Peyer's patch (tissue), 4 donors: ENCODE results near the gene MSI2.

Experiments used
- CTCF ChIP-seq, 6 experiments: fragments of 450-650 bp in 4 of 6; fragments of 200-600 bp in 2 of 6; sonication (generic) in 1 of 6; IDR thresholded peaks; one replicate each; pipeline ENCODE4 v1.5.1; 2017 to 2019; ENCODE audit warnings: antibody characterized with exemption in 6 of 6, mild to moderate bottlenecking in 3 of 6, moderate library complexity in 1 of 6
- POLR2A ChIP-seq, 2 donors: fragments of 450-650 bp; IDR thresholded peaks; one replicate each; pipeline ENCODE4 v1.5.1; 2017; ENCODE audit warnings: antibody characterized with exemption in 2 of 2, mild to moderate bottlenecking in 2 of 2, moderate library complexity in 2 of 2

GRCh38 chr17:57556320-57556719 lies 300.0 kb downstream of the MSI2 start:
- no peak for TF ChIP-seq CTCF (IDR thresholded peaks at IDR 0.05)
- TF ChIP-seq POLR2A (IDR thresholded peaks at IDR 0.05): no peak
